Measurements from ENCODE around the gene CHTF18.
A peak's percentile ranks its signal among the peaks of the same experiment; 100 is the strongest.
"Not testable (repeated sequence)": the region's sequence is repeated elsewhere in the genome, so short reads cannot be mapped to it uniquely, and the experiment has no call there.

The CHTF18 gene

GRCh38 chr16:788399-789126 lies at the start of gene CHTF18:
Gene CHTF18, plus strand, starts transcription at chr16:788620. Its CDS starts 65 bp downstream, at chr16:788685.
- DNase-seq: peak; percentile 97

GRCh38 chr16:739560-740458 lies 48.6 kb upstream of the CHTF18 start:
- DNase-seq: no peak

GRCh38 chr16:740459-740763 lies 48.0 kb upstream of the CHTF18 start:
- DNase-seq: no peak

GRCh38 chr16:740764-741505 lies 47.5 kb upstream of the CHTF18 start, which contains the start of gene CIAO3:
Gene CIAO3, minus strand, starts transcription at chr16:740997. Its CDS starts 12 bp downstream, at chr16:740985.
- peak; percentile 97 for DNase-seq

- no peak for DNase-seq
Observed at GRCh38 chr16:741986-742629, 46.3 kb upstream of the CHTF18 start.

- not testable (repeated sequence) for DNase-seq
Observed at GRCh38 chr16:742894-743293, 45.5 kb upstream of the CHTF18 start.

- no peak for DNase-seq
Observed at GRCh38 chr16:743794-744500, 44.5 kb upstream of the CHTF18 start.

- no peak for DNase-seq
Observed at GRCh38 chr16:745739-746138, 42.7 kb upstream of the CHTF18 start.

GRCh38 chr16:746637-747036 lies 41.8 kb upstream of the CHTF18 start:
- no peak for DNase-seq

- DNase-seq: no peak
Observed at GRCh38 chr16:747978-748746, 40.3 kb upstream of the CHTF18 start.

GRCh38 chr16:749010-749409 lies 39.4 kb upstream of the CHTF18 start:
- no peak for DNase-seq

GRCh38 chr16:750485-750884 lies 37.9 kb upstream of the CHTF18 start:
- no peak for DNase-seq

GRCh38 chr16:751152-752006 lies 37.0 kb upstream of the CHTF18 start:
- DNase-seq: no peak

GRCh38 chr16:752007-752312 lies 36.5 kb upstream of the CHTF18 start:
- DNase-seq: no peak

GRCh38 chr16:754121-754607 lies 34.3 kb upstream of the CHTF18 start:
- DNase-seq: not testable (repeated sequence)

GRCh38 chr16:754656-755055 lies 33.8 kb upstream of the CHTF18 start:
- no peak for DNase-seq

GRCh38 chr16:756428-756827 lies 32.0 kb upstream of the CHTF18 start:
- DNase-seq: no peak

GRCh38 chr16:759110-759910 lies 29.1 kb upstream of the CHTF18 start:
- DNase-seq: no peak

GRCh38 chr16:760065-760464 lies 28.4 kb upstream of the CHTF18 start:
- DNase-seq: no peak
